GM12873 (cell line): ENCODE measurements around the gene SLC26A5.

Source experiments
- TF ChIP-seq, protein P1 (sequence below): IDR thresholded peaks from 2 replicates; pipeline ENCODE4 v1.5.1; 2012; ENCODE audit warnings: low read depth, mild to moderate bottlenecking, moderate library complexity, low read length, control low read depth; ENCODE audit not compliant: insufficient read depth; ENCODE audit errors: missing control alignments

The SLC26A5 gene

DNA sequence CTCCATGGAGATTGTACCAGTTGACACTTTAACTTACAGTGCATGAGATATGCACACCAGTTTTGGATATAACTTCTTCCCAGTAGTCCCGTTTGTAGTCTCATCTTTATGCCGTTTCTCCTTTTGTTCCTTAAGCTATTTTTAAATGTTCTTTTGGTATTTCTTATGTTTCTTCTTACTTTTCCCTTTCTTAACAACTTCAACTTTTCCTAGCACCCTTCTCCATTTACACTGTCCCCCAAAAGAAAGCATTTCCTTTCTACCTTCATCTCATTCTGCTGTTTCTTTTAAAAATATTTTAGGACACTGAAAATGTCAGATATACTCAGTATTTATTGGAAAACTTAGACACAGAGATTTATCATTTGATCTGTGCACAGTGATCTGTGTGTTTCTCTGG lies 97.0 kb downstream of the SLC26A5 start:
- TF ChIP-seq, protein P1, sequence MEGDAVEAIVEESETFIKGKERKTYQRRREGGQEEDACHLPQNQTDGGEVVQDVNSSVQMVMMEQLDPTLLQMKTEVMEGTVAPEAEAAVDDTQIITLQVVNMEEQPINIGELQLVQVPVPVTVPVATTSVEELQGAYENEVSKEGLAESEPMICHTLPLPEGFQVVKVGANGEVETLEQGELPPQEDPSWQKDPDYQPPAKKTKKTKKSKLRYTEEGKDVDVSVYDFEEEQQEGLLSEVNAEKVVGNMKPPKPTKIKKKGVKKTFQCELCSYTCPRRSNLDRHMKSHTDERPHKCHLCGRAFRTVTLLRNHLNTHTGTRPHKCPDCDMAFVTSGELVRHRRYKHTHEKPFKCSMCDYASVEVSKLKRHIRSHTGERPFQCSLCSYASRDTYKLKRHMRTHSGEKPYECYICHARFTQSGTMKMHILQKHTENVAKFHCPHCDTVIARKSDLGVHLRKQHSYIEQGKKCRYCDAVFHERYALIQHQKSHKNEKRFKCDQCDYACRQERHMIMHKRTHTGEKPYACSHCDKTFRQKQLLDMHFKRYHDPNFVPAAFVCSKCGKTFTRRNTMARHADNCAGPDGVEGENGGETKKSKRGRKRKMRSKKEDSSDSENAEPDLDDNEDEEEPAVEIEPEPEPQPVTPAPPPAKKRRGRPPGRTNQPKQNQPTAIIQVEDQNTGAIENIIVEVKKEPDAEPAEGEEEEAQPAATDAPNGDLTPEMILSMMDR: no peak

- TF ChIP-seq, protein P1: no peak
Measured at GRCh38 chr7:103348452-103348851, 97.6 kb downstream of the SLC26A5 start.

DNA sequence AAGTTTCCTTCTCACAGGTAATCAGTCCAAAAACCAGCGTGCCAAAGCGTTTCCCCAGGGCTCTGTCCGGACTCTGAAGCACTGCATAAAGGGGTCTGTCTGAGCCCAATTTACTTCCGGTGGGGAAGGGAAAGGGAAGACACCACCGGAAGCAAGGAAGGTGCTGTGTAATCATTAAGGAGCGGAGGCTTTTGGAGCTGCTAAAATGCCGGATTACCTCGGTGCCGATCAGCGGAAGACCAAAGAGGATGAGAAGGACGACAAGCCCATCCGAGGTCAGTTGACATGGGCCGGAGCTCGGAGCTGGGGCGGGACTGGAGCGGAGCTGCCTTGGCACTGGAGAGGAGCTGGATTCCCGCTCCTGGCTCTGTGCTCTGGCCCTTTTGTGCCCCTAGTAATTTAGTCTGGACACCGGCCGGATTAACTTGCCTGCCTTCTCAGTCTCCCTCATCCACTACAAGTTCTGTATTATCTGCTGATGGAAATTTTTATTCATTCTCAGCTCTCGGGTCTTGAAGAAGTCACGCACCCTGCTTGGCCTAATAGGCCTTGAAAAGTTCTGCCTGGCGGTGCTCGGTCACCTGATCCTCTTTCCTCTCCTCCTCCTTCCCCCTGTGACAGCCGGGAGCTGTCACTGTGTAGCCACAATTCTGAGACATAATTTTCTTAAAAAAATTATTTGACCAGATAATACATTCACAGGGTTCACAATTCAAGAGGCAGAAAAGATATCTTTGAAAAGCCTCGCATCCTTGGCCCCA lies 98.3 kb downstream of the SLC26A5 start, which contains the start of gene PSMC2:
TSS of gene PSMC2 (plus strand) at position 137 of the 761 bp plus-strand sequence. CDS start at position 206, 69 bp downstream.
- TF ChIP-seq, protein P1: no peak

GRCh38 chr7:103346396-103346795 lies 99.6 kb downstream of the SLC26A5 start:
- TF ChIP-seq, protein P1: no peak

GRCh38 chr7:103344453-103345149 lies 101.4 kb downstream of the SLC26A5 start, which contains the start of gene DNAJC2:
Gene DNAJC2 (minus strand): TSS chr7:103344767. CDS start chr7:103344622, 145 bp downstream.
- TF ChIP-seq, protein P1: no peak

GRCh38 chr7:103343758-103344452 lies 102.1 kb downstream of the SLC26A5 start:
- TF ChIP-seq, protein P1: no peak

DNA sequence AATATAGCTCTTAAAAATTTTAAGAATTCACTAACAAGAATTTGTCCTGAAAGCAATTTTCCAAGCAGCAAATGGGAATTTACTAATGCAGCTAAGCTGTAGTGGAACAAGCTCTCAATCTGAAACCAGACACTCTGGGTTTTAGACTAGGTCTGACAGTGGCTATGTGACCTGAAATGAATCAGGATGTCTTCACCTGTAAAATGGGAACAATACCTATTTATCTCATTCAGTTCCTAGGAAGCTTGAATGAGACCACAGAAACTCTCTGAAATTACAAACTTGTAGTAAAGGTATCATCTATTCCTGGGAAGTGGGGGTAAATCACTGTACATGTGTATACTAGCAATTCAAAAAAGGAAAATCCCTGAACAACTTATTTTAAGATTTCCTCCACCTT lies 102.7 kb downstream of the SLC26A5 start:
- TF ChIP-seq, protein P1: no peak
